HepG2 (cell line): ENCODE results near the gene ATN1. TPM values are rescaled to one million over a fixed set of nuclear protein-coding genes. Genes with fewer than 3 reads are reported as not detected.
A peak's percentile ranks its signal among the peaks of the same experiment; 100 is the strongest.

Experiments
- ATF4 ChIP-seq, 2 experiments: fragments of 450-650 bp in 1 of 2; sonication (generic) in 1 of 2; formaldehyde crosslinking; IDR thresholded peaks; 2 replicates each; pipeline versions ENCODE4 v1.5.0 to v1.8.0; 2020 to 2022; ENCODE audit warnings: mild to moderate bottlenecking in 1 of 2, missing genetic modification reagents in 1 of 2
- CCDC6 ChIP-seq: sonication (generic); formaldehyde crosslinking; IDR thresholded peaks from 2 replicates; pipeline ENCODE4 v1.8.1; 2022; ENCODE audit warnings: mild to moderate bottlenecking, missing genetic modification reagents, moderate library complexity
- DMTF1 ChIP-seq: sonication (generic); formaldehyde crosslinking; IDR thresholded peaks from 2 replicates; pipeline ENCODE4 v1.4.0; 2020; ENCODE audit warnings: mild to moderate bottlenecking, missing genetic modification reagents
- DNMT3B ChIP-seq: conservative IDR thresholded peaks from 2 replicates; pipeline ENCODE4 v1.6.1; 2016; ENCODE audit warnings: missing biosample characterization, control low read depth
- KDM5B ChIP-seq: sonication (generic); formaldehyde crosslinking; IDR thresholded peaks from 2 replicates; pipeline ENCODE4 v1.4.0; 2020; ENCODE audit warnings: missing genetic modification reagents, mild to moderate bottlenecking, borderline replicate concordance
- KLF16 ChIP-seq, 2 experiments: sonication (generic) in 1 of 2; formaldehyde crosslinking in 1 of 2; IDR thresholded peaks; 2 replicates each; pipeline versions ENCODE4 v1.6.1 to v1.8.0; 2016 to 2023; ENCODE audit warnings: missing genetic modification reagents in 2 of 2, missing compliant biosample characterization in 1 of 2
- NFE2 ChIP-seq: sonication (generic); formaldehyde crosslinking; IDR thresholded peaks from 2 replicates; pipeline ENCODE4 v1.4.0; 2020; ENCODE audit warnings: missing genetic modification reagents
- REXO4 ChIP-seq: sonication (generic); formaldehyde crosslinking; IDR thresholded peaks from 2 replicates; pipeline ENCODE4 v1.8.0; 2022; ENCODE audit warnings: missing genetic modification reagents, mild to moderate bottlenecking, borderline replicate concordance
- SSRP1 ChIP-seq: IDR thresholded peaks from 2 replicates; pipeline ENCODE4 v1.6.1; 2016; ENCODE audit warnings: control low read depth
- SYNCRIP ChIP-seq: fragments of 200-400 bp; formaldehyde crosslinking; IDR thresholded peaks from 2 replicates; pipeline ENCODE4 v1.6.1; 2018; ENCODE audit warnings: mild to moderate bottlenecking, low read depth, low read length; ENCODE audit not compliant: insufficient read depth
- THAP8 ChIP-seq: sonication (generic); formaldehyde crosslinking; IDR thresholded peaks from 2 replicates; pipeline ENCODE4 v1.5.1; 2020; ENCODE audit warnings: missing genetic modification reagents, mild to moderate bottlenecking, borderline replicate concordance
- ZBTB20 ChIP-seq: sonication (generic); formaldehyde crosslinking; IDR thresholded peaks from 2 replicates; pipeline ENCODE4 v1.8.1; 2023; ENCODE audit warnings: missing genetic modification reagents, low read depth, mild to moderate bottlenecking, borderline replicate concordance
- ZBTB39 ChIP-seq: sonication (generic); formaldehyde crosslinking; IDR thresholded peaks from 2 replicates; pipeline ENCODE4 v1.5.0; 2020; ENCODE audit warnings: missing genetic modification reagents
- ZFP62 ChIP-seq: sonication (generic); formaldehyde crosslinking; IDR thresholded peaks from 2 replicates; pipeline ENCODE4 v1.4.0; 2020; ENCODE audit warnings: missing genetic modification reagents
- ZFX ChIP-seq: sonication (generic); formaldehyde crosslinking; IDR thresholded peaks from 2 replicates; pipeline ENCODE4 v1.4.0; 2020; ENCODE audit warnings: mild to moderate bottlenecking, low read depth, missing genetic modification reagents, moderate library complexity
- ZNF253 ChIP-seq: sonication (generic); formaldehyde crosslinking; IDR thresholded peaks from 2 replicates; pipeline ENCODE4 v1.8.0; 2022; ENCODE audit warnings: mild to moderate bottlenecking, missing genetic modification reagents, borderline replicate concordance
- ZNF256 ChIP-seq: sonication (generic); formaldehyde crosslinking; conservative IDR thresholded peaks from 2 replicates; pipeline ENCODE4 v1.4.0; 2020; ENCODE audit warnings: missing genetic modification reagents
- ZNF580 ChIP-seq: IDR thresholded peaks from 2 replicates; pipeline ENCODE4 v1.6.1; 2016; ENCODE audit warnings: low read depth, borderline replicate concordance
- ZNF674 ChIP-seq: sonication (generic); formaldehyde crosslinking; IDR thresholded peaks from 2 replicates; pipeline ENCODE4 v1.5.0; 2020; ENCODE audit warnings: low read depth, mild to moderate bottlenecking, missing genetic modification reagents
- ZNF800 ChIP-seq: sonication (generic); formaldehyde crosslinking; IDR thresholded peaks from 2 replicates; pipeline ENCODE4 v1.4.0; 2020; ENCODE audit warnings: missing genetic modification reagents
- polyA plus RNA-seq, 8 experiments: library from polyadenylated mRNA; depleted of rRNA in 3 of 8; stranded (reverse) in 7 of 8; unstranded in 1 of 8; fragments of >200 nt; fragmentation: Illumina TruSeq in 4 of 8; extraction: Trizol in 4 of 8; gene quantifications; 2 replicates each; pipeline versions ENCODE4 v1.2.1 to v1.2.3, GENCODE V29; 2011 to 2016; ENCODE audit warnings: low read depth in 4 of 8, missing spikeins in 1 of 8, mixed read lengths in 1 of 8; ENCODE audit not compliant: insufficient read depth in 1 of 8
- total RNA-seq, 5 experiments: library from RNA; depleted of rRNA; stranded (reverse); fragments of >200 nt; fragmentation: Illumina TruSeq; extraction: Trizol; gene quantifications; 2 replicates each; pipeline ENCODE4 v1.2.3, GENCODE V29; 2016; ENCODE audit warnings: low read depth in 1 of 5

The ATN1 gene
- total and polyA plus RNA-seq, 2 of the 13 experiments (the other 11 are each of a cell fraction or from before 2014, with no cell fraction given), result 2.1 to 8.6 TPM

- peak in 1 of 2 experiments; percentile 95; a peak in 2 of 4 replicates for TF ChIP-seq KLF16 (CRISPR knock-in tag; IDR thresholded peaks at IDR 0.05)
- TF ChIP-seq ZBTB39, result no peak
- no peak for TF ChIP-seq ZBTB20 (CRISPR knock-in tag)
- TF ChIP-seq DNMT3B (CRISPR knock-in tag), result peak; percentile 73; the same call in 1 of the 2 replicates
- no peak for TF ChIP-seq ZNF256 (CRISPR knock-in tag)
- no peak for TF ChIP-seq SYNCRIP
- no peak; a peak in 1 of 4 replicates for TF ChIP-seq ATF4 (CRISPR knock-in tag; IDR thresholded peaks at IDR 0.05)
- TF ChIP-seq NFE2, result no peak
- TF ChIP-seq SSRP1, result no peak; the same call in 1 of the 2 replicates
- no peak for TF ChIP-seq THAP8 (CRISPR knock-in tag)
- peak; percentile 71; the same call in 1 of the 2 replicates for TF ChIP-seq KDM5B (CRISPR knock-in tag)
- TF ChIP-seq CCDC6 (CRISPR knock-in tag), result peak; percentile 94; the same call in 1 of the 2 replicates
- no peak for TF ChIP-seq REXO4
- no peak for TF ChIP-seq ZNF253 (CRISPR knock-in tag)
- no peak for TF ChIP-seq ZFP62 (CRISPR knock-in tag)
- TF ChIP-seq ZNF800 (CRISPR knock-in tag), result peak; percentile 91
- no peak for TF ChIP-seq DMTF1 (CRISPR knock-in tag)
- TF ChIP-seq ZFX (CRISPR knock-in tag), result peak; percentile 84
- TF ChIP-seq ZNF580 (CRISPR knock-in tag), result peak; percentile 94
- no peak for TF ChIP-seq ZNF674 (CRISPR knock-in tag)
Measured at GRCh38 chr12:6937481-6938352, 10.0 kb downstream of the ATN1 start (continued).
